ENCODE data around the gene PNMA8B.
"Not testable (repeated sequence)": the region's sequence is repeated elsewhere in the genome, so short reads cannot be mapped to it uniquely, and the experiment has no call there.

The PNMA8B gene

DNA sequence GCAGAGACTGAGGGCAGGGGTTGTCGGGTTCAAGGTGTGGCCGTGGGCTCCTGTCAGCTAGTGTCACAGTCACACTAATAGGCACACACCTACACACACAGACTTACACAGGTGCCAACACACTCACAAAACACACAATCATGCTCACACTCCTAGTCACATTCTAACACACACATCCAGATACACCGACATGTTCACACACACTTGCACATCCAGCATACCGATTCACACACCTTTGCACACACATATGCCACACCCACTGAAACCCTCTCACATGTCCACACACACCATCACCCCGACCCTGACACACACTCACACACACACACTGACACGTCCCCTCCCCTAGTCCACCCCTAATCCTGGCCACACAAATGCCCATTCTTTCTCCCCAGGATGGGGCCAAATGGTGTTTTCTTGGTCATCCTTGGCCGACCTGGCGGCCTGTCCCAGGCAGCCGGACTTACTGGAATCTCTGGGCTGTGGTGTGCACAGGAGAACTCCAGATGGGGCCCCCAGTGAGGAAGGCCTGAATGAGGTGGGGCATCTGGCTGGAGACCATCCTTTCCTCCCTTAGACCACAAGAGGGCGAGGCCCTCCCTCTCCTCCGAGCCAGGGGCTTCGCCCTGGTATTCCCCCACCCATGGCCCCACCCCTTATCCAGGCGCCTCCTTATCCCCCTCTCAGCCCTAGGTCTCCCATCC, 19.1 kb upstream of the PNMA8B start:
- no peak for DNase-seq

DNA sequence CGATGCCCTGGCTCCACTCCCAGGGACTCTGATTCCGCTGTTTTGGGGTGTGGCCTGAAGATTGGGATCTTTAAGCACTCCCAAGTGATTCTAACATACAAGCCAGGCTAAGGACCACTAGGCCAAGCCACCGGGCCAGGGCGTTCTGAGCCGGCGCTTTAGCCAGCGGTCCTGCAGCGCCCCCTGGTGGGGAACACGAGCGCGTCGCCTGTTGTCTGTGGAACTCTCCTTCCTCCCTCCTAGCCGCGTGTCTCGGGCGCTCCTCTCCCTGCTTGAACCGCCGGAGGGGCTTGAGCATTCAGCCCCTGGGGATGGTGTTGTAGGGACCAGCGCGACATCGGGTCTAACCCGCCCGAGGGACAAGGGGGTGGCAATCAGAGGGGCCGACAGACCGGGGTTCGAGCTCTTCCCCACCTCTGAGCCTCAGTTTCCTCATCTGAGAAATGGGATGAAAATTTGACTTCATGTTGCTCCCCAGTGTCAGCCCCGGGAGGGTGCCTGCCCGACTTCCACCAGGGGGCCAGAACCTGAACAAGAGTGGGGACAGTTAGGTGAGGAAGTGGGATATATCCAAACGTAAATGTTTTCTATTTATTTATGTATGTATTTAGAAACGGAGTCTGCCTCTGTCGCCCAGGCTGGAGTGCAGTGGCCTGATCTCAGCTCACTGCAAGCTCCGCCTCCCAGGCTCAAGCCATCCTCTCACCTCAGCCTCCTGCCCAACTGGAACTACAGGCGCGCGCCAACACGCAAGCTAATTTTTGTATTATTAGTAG, 18.0 kb upstream of the PNMA8B start:
- DNase-seq, result peak in 48 of 56 donors; percentile 15 to 85 (median 64)

DNA sequence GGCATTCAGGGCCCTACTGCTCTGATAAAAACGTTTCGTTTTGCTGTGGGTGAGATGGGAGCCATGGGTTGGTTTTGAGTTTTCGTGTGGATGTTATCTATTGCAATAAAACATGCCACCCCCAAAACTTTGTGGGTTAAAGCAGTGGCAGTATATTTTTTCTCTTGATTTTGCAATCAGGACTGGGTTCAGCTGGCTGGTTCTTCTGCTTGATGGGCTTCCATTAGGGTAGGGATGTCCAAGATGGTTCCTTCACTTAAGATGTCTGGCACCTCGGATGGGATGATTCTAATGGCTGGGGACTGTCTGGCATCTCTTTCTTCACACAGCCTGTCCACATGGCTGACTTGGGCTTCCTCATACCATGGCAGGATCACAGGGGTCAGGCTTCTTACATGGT, 15.6 kb upstream of the PNMA8B start:
- no peak for DNase-seq

DNA sequence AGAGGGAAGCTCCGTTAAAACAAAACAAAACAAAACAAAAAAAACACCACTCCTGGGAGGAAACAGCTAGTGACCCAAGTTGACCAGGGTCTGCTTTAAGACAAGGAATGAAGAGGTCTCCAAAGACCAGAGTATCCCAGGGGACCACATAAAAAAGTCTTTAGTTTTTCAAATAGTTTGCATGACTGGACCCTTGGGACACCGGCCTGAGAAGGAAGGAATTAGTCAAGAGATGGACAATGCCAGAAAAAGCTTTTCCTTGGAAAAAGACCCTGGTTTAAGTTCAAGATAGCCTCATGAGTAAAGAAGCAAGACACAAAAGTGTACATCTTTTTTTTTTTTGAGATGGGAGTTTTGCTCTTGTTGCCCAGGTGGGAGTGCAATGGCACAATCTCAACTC, 12.5 kb upstream of the PNMA8B start:
- no peak for DNase-seq

- DNase-seq, result peak in 29 of 56 donors; percentile 15 to 79 (median 48)
These were observed 8.3 kb upstream of the PNMA8B start for GRCh38 chr19:46503848-46504453.

GRCh38 chr19:46502891-46503290, 7.2 kb upstream of the PNMA8B start:
- DNase-seq, result no peak

DNA sequence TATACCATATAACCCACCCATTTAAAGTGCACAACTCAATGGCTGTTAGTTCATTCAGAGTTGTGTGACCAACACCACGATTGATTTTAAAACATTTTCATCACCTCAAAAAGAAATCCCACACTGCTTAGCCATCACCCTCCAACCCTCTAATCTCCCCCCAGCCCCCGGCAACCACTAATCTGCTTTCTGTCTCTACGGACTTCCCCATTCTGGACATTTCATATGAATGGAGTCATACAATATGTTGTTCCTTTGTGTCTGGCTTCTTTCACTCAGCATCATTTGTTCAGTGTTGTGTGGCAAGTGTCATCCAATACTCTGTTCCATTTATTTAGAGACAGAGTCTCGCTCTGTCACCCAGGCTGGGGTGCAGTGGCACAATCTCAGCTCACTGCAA, 4.0 kb upstream of the PNMA8B start:
- no peak for DNase-seq

GRCh38 chr19:46497773-46498172, 2.1 kb upstream of the PNMA8B start:
- no peak for DNase-seq

DNA sequence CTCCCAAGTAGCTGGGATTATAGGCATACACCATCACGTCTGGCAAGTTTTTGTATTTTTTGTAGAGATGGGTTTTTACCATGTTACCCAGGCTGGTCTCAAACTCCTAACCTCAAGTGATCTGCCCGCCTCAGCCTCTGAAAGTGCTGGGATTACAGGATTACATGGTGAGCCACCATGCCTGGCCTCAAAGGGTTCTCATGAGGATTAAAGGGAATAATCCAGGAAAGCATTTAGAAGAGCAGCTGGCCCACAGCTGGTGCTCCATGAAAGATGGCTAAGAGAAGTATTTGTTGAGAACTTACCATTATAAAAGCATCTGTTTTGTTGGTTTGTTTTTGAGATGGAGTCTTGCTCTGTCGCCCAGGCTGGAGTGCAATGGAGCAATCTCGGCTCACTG, 1.2 kb upstream of the PNMA8B start:
- not testable (repeated sequence) for DNase-seq

GRCh38 chr19:46496304-46496703, 637 bp upstream of the PNMA8B start:
- no peak for DNase-seq

GRCh38 chr19:46494941-46495785, 504 bp downstream of the PNMA8B start:
- no peak for DNase-seq

- DNase-seq, result no peak
These were observed 1.3 kb downstream of the PNMA8B start for GRCh38 chr19:46494146-46494940.

DNA sequence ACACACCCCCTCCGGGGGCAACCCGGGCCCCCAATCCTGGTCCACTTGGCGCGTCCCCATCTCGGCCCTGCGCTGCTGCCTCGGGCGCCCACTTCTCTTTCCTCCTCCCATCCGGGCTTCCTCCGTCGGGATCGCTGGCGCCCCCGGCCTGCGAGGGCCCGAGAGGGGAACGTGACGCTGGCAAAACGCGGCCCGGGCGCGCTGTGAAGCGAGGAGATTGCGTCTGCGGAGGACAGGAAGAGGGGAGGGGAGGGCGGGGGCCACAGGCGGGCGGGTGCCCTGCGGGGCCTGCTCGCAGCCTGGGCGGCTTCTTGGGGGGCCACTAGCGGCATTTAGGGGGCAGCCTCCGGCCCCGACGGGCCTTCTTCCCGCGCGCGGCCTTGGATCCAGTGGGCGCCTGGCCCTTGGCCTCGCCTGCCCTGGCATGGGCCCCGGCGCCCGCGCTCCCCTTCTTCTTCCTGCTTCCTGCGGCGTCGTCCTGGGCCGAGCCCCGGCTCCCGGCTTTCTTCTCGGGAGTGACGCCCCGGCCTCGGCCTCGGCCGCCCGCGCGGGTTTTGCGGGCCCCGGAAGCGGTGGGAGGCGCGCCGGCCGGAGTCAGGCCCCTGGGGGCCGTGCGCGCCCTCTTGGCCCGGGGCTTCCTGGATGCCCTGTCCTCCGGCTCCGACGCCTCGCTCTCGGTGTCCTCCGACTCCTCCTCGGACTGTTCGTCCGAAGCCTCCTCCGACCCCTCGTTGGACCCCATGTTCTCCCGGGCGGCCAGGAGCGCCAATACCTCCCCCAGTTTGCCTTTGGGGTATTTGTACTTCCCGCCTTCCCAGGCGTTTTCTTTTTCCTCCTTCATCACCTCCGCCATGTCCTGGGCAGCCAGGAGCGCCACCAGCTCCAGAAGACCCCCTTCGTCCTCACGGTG, 2.2 kb downstream of the PNMA8B start:
- peak in 5 of 56 donors; percentile 12 to 52 (median 20) for DNase-seq

- DNase-seq, result no peak
These were observed 2.8 kb downstream of the PNMA8B start for GRCh38 chr19:46492841-46493235.

DNA sequence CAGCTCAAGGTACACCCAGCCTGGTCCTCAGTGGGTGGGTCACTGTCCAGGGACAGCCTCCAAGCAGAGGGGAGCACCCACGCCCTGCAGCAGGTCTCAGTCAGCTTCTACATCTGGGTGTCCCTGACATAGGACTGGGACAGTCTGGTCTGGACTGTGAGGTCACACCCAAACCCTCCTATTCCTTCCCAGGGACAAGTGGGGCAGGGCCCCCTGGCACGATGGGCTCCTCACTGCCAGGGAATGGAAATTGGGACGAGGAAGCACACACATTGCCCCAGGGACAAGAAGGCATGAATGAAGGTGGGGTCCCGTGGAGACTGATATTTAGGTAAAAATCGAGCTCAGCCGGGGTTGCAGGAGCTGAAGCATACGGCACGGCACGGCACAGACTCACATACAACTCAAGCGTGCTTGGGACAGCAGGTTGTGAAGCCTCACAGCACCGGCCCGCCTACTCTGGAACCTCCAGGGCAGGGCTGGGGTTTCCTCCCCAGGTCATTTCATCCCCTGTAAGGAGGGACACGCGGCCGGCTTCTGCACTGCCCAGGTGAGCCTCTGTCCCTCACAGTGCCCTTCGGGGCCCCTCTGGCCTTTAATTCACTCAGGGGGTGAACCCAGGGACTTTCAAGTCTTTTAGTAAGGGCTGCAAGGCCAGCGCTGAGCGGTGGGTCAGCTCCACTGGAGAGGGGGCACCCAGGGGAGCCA, 3.5 kb downstream of the PNMA8B start:
- no peak for DNase-seq

DNA sequence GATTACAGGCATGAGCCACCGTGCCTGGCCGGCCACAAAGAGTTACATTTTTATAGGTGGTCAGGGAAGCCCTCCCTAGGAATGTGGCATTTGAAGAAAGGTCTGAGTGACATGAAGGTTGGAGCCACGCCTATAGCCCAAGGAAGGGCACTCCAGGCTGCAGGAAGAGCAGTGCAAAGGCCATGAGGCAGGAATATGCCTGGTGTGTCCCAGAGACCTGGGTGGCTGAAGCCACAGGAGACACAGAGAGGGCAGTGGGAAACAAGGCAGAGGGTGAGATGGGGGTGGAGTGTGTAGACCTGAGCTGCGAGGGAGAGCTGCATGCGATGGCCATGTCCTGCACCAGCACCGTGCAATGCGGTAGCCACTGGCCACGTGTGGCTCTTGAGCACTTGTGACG, 4.9 kb downstream of the PNMA8B start:
- DNase-seq, result no peak

DNA sequence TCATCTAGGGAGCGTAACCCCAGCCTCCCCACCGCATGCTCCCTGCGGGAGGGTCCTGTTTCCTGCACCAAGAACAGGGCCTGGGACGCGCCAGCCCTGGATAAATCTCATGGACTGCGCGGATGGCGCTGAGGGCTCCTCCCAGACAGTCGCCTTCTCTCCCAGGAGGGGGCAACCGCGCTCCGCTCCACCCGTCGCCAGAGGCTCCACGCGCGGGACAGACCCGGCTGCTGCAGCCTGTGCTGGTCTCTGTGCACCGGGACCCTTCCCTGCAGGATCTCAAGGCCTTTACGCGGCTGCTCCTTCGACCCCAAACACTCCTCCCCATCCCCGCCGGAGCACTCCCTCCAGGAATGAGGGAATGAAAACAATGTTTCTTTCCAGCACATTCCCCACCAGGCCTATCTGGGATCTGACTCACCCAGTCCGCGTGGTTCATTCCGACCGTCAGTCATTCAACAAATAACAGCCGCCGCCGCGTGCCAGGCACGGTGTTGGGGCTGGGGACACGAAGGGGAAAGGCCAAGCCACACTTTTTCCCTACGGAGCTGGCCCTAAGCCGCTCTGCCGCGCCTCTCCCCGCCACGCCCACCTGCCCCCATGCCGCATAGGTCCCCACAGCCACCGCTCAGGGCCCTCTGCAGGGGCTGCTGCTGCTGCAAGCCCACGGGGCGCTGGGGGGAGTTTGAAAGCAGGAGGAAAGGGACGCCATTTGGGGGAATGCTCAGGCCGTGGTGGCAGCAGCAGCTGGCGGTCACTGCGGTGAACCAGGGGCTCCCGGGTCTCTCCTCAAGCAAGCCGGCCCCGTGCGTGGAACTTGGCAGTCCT, 6.0 kb downstream of the PNMA8B start:
- peak in 39 of 56 donors; percentile 8 to 81 (median 49) for DNase-seq

- DNase-seq, result no peak
These were observed 7.1 kb downstream of the PNMA8B start for GRCh38 chr19:46488551-46488950.

All from nucleus accumbens (tissue), 56 donors.